ENCODE measurements around the gene CACNA2D3. TPM values are rescaled to one million over a fixed set of nuclear protein-coding genes. Genes with fewer than 3 reads are reported as not detected.

Gene CACNA2D3
- polyA plus RNA-seq, 2 of the 4 experiments (the other 2 are of a cell fraction), result 0.04 to 0.05 TPM

DNA sequence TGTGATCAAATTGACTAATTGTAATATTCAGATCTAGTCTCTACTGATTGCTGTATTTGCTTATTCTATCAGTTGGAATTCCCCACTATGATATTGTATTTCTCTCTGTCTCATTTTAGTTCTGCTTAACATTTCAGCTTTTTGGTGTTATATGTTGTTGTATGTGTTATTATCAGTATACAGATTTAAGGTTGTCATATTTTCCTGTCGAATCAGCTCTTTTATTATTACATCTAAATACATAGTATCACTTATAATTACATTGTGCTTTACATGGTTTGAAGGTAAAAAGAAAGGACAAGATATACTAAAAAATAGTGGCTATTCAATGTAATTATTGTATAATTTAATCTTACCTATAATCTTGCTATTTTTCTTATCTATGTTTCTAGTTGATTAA, 598.3 kb downstream of the CACNA2D3 start:
- Histone ChIP-seq H3K27ac (no peak overlapping the region), H3K4me2 (no peak overlapping the region), H3K4me1 (no peaks in the 10 kb centered on the region), H3K4me3 (no peak overlapping the region), H3K9me3 (no peaks in the 10 kb centered on the region)
- ChIA-PET CTCF (no interaction called here), POLR2A (no interaction called here)
- no peak for TF ChIP-seq TFCP2L1 (CRISPR knock-in tag; IDR thresholded peaks at IDR 0.05)
- TF ChIP-seq, protein P1, sequence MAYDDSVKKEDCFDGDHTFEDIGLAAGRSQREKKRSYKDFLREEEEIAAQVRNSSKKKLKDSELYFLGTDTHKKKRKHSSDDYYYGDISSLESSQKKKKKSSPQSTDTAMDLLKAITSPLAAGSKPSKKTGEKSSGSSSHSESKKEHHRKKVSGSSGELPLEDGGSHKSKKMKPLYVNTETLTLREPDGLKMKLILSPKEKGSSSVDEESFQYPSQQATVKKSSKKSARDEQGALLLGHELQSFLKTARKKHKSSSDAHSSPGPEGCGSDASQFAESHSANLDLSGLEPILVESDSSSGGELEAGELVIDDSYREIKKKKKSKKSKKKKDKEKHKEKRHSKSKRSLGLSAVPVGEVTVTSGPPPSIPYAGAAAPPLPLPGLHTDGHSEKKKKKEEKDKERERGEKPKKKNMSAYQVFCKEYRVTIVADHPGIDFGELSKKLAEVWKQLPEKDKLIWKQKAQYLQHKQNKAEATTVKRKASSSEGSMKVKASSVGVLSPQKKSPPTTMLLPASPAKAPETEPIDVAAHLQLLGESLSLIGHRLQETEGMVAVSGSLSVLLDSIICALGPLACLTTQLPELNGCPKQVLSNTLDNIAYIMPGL (CRISPR knock-in tag; IDR thresholded peaks at IDR 0.05; ENCODE audit: borderline replicate concordance), result no peak
- TF ChIP-seq MAZ (IDR thresholded peaks at IDR 0.05; ENCODE audit: borderline replicate concordance, low read depth, low read length), result no peak
- TF ChIP-seq, protein P2, sequence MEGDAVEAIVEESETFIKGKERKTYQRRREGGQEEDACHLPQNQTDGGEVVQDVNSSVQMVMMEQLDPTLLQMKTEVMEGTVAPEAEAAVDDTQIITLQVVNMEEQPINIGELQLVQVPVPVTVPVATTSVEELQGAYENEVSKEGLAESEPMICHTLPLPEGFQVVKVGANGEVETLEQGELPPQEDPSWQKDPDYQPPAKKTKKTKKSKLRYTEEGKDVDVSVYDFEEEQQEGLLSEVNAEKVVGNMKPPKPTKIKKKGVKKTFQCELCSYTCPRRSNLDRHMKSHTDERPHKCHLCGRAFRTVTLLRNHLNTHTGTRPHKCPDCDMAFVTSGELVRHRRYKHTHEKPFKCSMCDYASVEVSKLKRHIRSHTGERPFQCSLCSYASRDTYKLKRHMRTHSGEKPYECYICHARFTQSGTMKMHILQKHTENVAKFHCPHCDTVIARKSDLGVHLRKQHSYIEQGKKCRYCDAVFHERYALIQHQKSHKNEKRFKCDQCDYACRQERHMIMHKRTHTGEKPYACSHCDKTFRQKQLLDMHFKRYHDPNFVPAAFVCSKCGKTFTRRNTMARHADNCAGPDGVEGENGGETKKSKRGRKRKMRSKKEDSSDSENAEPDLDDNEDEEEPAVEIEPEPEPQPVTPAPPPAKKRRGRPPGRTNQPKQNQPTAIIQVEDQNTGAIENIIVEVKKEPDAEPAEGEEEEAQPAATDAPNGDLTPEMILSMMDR (IDR thresholded peaks at IDR 0.05), result no peak
- no peak for TF ChIP-seq POLR2A (IDR thresholded peaks at IDR 0.05; ENCODE audit: low read length)
- TF ChIP-seq RARB (CRISPR knock-in tag; IDR thresholded peaks at IDR 0.05), result no peak
- TF ChIP-seq CHD4 (IDR thresholded peaks at IDR 0.05; ENCODE audit: borderline replicate concordance), result no peak
- TF ChIP-seq USF2 (IDR thresholded peaks at IDR 0.05), result no peak
- TF ChIP-seq, protein P3, sequence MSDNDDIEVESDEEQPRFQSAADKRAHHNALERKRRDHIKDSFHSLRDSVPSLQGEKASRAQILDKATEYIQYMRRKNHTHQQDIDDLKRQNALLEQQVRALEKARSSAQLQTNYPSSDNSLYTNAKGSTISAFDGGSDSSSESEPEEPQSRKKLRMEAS (IDR thresholded peaks at IDR 0.05), result no peak
- no peak for TF ChIP-seq JUNB (IDR thresholded peaks at IDR 0.05)
- no peak for TF ChIP-seq HOXA7 (CRISPR knock-in tag; IDR thresholded peaks at IDR 0.05)
- TF ChIP-seq GATA3 (IDR thresholded peaks at IDR 0.05; ENCODE audit: borderline replicate concordance), result no peak
- no peak for TF ChIP-seq ESRRA (IDR thresholded peaks at IDR 0.05; ENCODE audit: borderline replicate concordance, low read length)
- TF ChIP-seq ZC3H11A (IDR thresholded peaks at IDR 0.05), result no peak
- FAIRE-seq (no peak), ATAC-seq (no peak), DNase-seq (ENCODE audit: low read depth in 1 of 2, low spot score in 1 of 2) (no peak)
- WGBS (ENCODE audit: missing lambda C conversion rate), result 3% methylated on average over 1 of the region's 1 CpG

GRCh38 chr3:54731732-54732445, 609.5 kb downstream of the CACNA2D3 start:
- POLR2A ChIA-PET, result no interaction called here

More at GRCh38 chr3:54731732-54732445, 609.5 kb downstream of the CACNA2D3 start:
- H3K4me1 ChIP-seq, result no peaks in the 10 kb centered on the region
- H3K4me3 ChIP-seq, result no peak overlapping the region
- CTCF ChIA-PET, result no interaction called here
- no peak overlapping the region for H3K4me2 ChIP-seq
- no peak for DNase-seq (ENCODE audit: low read depth in 1 of 2, low spot score in 1 of 2)
- H3K9me3 ChIP-seq, result no peaks in the 10 kb centered on the region
- WGBS (ENCODE audit: missing lambda C conversion rate), result 28% methylated on average over 10 of the region's 10 CpGs
- no peak overlapping the region for H3K27ac ChIP-seq
- no peak for FAIRE-seq
- TF ChIP-seq, protein P4, sequence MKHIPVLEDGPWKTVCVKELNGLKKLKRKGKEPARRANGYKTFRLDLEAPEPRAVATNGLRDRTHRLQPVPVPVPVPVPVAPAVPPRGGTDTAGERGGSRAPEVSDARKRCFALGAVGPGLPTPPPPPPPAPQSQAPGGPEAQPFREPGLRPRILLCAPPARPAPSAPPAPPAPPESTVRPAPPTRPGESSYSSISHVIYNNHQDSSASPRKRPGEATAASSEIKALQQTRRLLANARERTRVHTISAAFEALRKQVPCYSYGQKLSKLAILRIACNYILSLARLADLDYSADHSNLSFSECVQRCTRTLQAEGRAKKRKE (CRISPR knock-in tag; IDR thresholded peaks at IDR 0.05; ENCODE audit: low read depth), result no peak
- TF ChIP-seq RARB (CRISPR knock-in tag; IDR thresholded peaks at IDR 0.05), result no peak
- TF ChIP-seq POLR2AphosphoS2 (conservative IDR thresholded peaks at IDR 0.05; ENCODE audit: low read length), result no peak
- no peak for TF ChIP-seq TFCP2L1 (CRISPR knock-in tag; IDR thresholded peaks at IDR 0.05)
- no peak for TF ChIP-seq ZNF302 (CRISPR knock-in tag; IDR thresholded peaks at IDR 0.05)
- no peak for TF ChIP-seq ZC3H11A (IDR thresholded peaks at IDR 0.05)
- TF ChIP-seq, protein P5, sequence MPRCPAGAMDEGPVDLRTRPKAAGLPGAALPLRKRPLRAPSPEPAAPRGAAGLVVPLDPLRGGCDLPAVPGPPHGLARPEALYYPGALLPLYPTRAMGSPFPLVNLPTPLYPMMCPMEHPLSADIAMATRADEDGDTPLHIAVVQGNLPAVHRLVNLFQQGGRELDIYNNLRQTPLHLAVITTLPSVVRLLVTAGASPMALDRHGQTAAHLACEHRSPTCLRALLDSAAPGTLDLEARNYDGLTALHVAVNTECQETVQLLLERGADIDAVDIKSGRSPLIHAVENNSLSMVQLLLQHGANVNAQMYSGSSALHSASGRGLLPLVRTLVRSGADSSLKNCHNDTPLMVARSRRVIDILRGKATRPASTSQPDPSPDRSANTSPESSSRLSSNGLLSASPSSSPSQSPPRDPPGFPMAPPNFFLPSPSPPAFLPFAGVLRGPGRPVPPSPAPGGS (IDR thresholded peaks at IDR 0.05), result no peak
- TF ChIP-seq JUN (IDR thresholded peaks at IDR 0.05), result no peak
- TF ChIP-seq, protein P6, sequence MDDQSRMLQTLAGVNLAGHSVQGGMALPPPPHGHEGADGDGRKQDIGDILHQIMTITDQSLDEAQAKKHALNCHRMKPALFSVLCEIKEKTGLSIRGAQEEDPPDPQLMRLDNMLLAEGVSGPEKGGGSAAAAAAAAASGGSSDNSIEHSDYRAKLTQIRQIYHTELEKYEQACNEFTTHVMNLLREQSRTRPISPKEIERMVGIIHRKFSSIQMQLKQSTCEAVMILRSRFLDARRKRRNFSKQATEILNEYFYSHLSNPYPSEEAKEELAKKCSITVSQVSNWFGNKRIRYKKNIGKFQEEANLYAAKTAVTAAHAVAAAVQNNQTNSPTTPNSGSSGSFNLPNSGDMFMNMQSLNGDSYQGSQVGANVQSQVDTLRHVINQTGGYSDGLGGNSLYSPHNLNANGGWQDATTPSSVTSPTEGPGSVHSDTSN (IDR thresholded peaks at IDR 0.05), result no peak
- no peak for TF ChIP-seq HOXB13 (CRISPR knock-in tag; IDR thresholded peaks at IDR 0.05; ENCODE audit: low read depth)
- no peak for ATAC-seq

All from A549 (cell line).